ENCODE results near the gene ZNF827. TPM values are rescaled to one million over a fixed set of nuclear protein-coding genes. Genes with fewer than 3 reads are reported as not detected.

ZNF827 gene
- total RNA-seq, 1 donor from 2014 or later = 19.0 TPM

GRCh38 chr4:145804116-145804515, 134.5 kb downstream of the ZNF827 start:
- no peak for DNase-seq
- intact Hi-C loops (cut with micrococcal nuclease) = no loop called here

GRCh38 chr4:145799223-145799622, 139.4 kb downstream of the ZNF827 start:
- H3K4me3 ChIP-seq = no peak overlapping the region
- H3K9me3 ChIP-seq (replicated peaks) = no peaks in the 10 kb centered on the region
- peaks cover 13% of the 10 kb centered on the region for H3K4me1 ChIP-seq
- no peak overlapping the region for H3K27ac ChIP-seq (replicated peaks)
- TF ChIP-seq CTCF (IDR thresholded peaks at IDR 0.05; ENCODE audit: borderline replicate concordance) = no peak
- no peak for DNase-seq
- H3K27me3 ChIP-seq (ENCODE audit: low read depth) = no peaks in the 10 kb centered on the region
- no peaks in the 10 kb centered on the region for H3K36me3 ChIP-seq
- intact Hi-C loops (cut with micrococcal nuclease) = no loop called here

More at GRCh38 chr4:145804116-145804515, 134.5 kb downstream of the ZNF827 start:
- peaks cover under 1% of the 10 kb centered on the region for H3K9me3 ChIP-seq (replicated peaks)
- H3K27ac ChIP-seq (replicated peaks) = peak overlapping the region; percentile 60
- TF ChIP-seq CTCF (IDR thresholded peaks at IDR 0.05; ENCODE audit: borderline replicate concordance) = no peak
- no peak overlapping the region for H3K4me3 ChIP-seq
- peaks cover 49% of the 10 kb centered on the region for H3K4me1 ChIP-seq
- H3K36me3 ChIP-seq = no peaks in the 10 kb centered on the region
- no peaks in the 10 kb centered on the region for H3K27me3 ChIP-seq (ENCODE audit: low read depth)

- no peaks in the 10 kb centered on the region for H3K9me3 ChIP-seq (replicated peaks)
- H3K4me1 ChIP-seq = peaks cover 6% of the 10 kb centered on the region
- no peak for DNase-seq
- no peaks in the 10 kb centered on the region for H3K36me3 ChIP-seq
- no peaks in the 10 kb centered on the region for H3K27me3 ChIP-seq (ENCODE audit: low read depth)
- H3K4me3 ChIP-seq = no peak overlapping the region
- H3K27ac ChIP-seq (replicated peaks) = no peak overlapping the region
- intact Hi-C loops (cut with micrococcal nuclease) = no loop called here
- no peak for TF ChIP-seq CTCF (IDR thresholded peaks at IDR 0.05; ENCODE audit: borderline replicate concordance)
Observed at GRCh38 chr4:145797278-145797677, 141.3 kb downstream of the ZNF827 start.

- intact Hi-C loops (cut with micrococcal nuclease) = no loop called here
- no peak for TF ChIP-seq CTCF (IDR thresholded peaks at IDR 0.05; ENCODE audit: borderline replicate concordance)
Observed at GRCh38 chr4:145796346-145796745, 142.3 kb downstream of the ZNF827 start.

GRCh38 chr4:145795521-145795920, 143.1 kb downstream of the ZNF827 start:
- DNase-seq = no peak
- H3K4me3 ChIP-seq = no peak overlapping the region
- intact Hi-C loops (cut with micrococcal nuclease) = no loop called here
- no peaks in the 10 kb centered on the region for H3K27me3 ChIP-seq (ENCODE audit: low read depth)
- no peaks in the 10 kb centered on the region for H3K9me3 ChIP-seq (replicated peaks)
- TF ChIP-seq CTCF (IDR thresholded peaks at IDR 0.05; ENCODE audit: borderline replicate concordance) = no peak
- peaks cover 7% of the 10 kb centered on the region for H3K4me1 ChIP-seq
- H3K36me3 ChIP-seq = no peaks in the 10 kb centered on the region
- no peak overlapping the region for H3K27ac ChIP-seq (replicated peaks)

More at GRCh38 chr4:145796346-145796745, 142.3 kb downstream of the ZNF827 start:
- H3K27ac ChIP-seq (replicated peaks) = no peak overlapping the region
- DNase-seq = no peak
- H3K4me1 ChIP-seq = peaks cover 7% of the 10 kb centered on the region
- no peaks in the 10 kb centered on the region for H3K27me3 ChIP-seq (ENCODE audit: low read depth)
- H3K9me3 ChIP-seq (replicated peaks) = no peaks in the 10 kb centered on the region
- no peaks in the 10 kb centered on the region for H3K36me3 ChIP-seq
- H3K4me3 ChIP-seq = no peak overlapping the region
